Activated CD4-positive, alpha-beta memory T cell treated with anti-CD3 and anti-CD28 coated beads for 36 hours (primary cell): Measurements from ENCODE around the gene LPAR2. TPM values are rescaled to one million over a fixed set of nuclear protein-coding genes. Genes with fewer than 3 reads are reported as not detected.

Experiments used
- CTCF ChIA-PET: fragments of 350-600 bp; sonication (Branson Sonifier 250); formaldehyde crosslinking; loops from one replicate; lab custom pipeline; 2021; ENCODE audit warnings: antibody characterized with exemption, inconsistent platforms; lab: Charles Lee
- POLR2A ChIA-PET: fragments of 350-600 bp; sonication (Branson Sonifier 250); formaldehyde crosslinking; loops from one replicate; lab custom pipeline; 2021; ENCODE audit warnings: antibody characterized with exemption; lab: Charles Lee
- DNase-seq: peaks from one replicate; pipeline ENCODE4 v3.0.0-alpha.2; 2020
- H3K27ac Mint-ChIP-seq: one replicate; pipeline ENCODE4 v1.8.0; 2021; ENCODE audit warnings: mixed read lengths
- H3K27me3 Mint-ChIP-seq: one replicate; pipeline ENCODE4 v1.8.0; 2021; ENCODE audit warnings: mixed read lengths
- H3K36me3 Mint-ChIP-seq: one replicate; pipeline ENCODE4 v1.8.0; 2021; ENCODE audit warnings: mixed read lengths
- H3K4me1 Mint-ChIP-seq: one replicate; pipeline ENCODE4 v1.8.0; 2021; ENCODE audit warnings: low read depth, mixed read lengths
- H3K4me3 Mint-ChIP-seq: one replicate; pipeline ENCODE4 v1.8.0; 2021; ENCODE audit warnings: mild to moderate bottlenecking, mixed read lengths
- H3K9me3 Mint-ChIP-seq: one replicate; pipeline ENCODE4 v1.8.0; 2021; ENCODE audit warnings: mixed read lengths
- intact Hi-C: fragments of 100-400 bp; cut with micrococcal nuclease; formaldehyde crosslinking; loops from one replicate; pipeline ENCODE4 v1.15.1; 2023
- total RNA-seq, 2 experiments: library from RNA; stranded (reverse); gene quantifications; one replicate each; pipeline ENCODE4 v1.2.3, GENCODE V29; 2021

Gene LPAR2
- total RNA-seq, 2 experiments from 2014 or later = 32.5 to 33.1 TPM

DNA sequence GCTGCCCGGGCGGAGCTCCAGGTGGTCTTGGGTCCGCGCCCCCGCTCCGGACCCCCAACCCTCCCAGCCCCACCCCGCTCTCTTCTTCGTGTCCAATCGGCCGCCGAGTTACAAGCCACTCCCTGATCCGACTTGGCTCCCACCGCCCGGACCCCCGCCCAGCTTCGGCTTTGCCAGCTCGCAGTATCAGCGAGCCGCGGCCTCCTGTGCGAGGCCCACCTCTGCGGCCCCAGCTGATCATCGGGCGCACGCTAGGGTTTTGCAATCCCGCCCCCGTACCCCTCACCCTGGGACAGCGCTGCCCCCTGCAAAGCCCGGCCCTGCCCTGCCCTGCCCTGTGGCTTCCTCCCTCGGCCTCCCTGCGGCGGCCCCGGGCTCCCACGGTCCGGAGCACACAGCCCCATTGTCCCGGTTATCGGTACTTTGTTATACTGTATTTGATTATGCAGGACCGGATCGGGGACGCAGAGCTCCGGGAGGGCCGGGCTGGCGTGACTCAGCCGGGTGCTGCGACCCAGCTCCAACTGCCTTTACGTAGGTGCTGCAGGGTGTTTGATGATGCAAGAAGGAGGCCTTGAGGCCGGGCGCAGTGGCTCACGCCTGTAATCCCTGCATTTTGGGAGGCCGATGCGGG, 598 bp upstream of the LPAR2 start:
- DNase-seq = peak; percentile 68
- Mint-ChIP-seq H3K4me3 (peak overlapping the region; percentile 70), H3K36me3 (peaks cover 39% of the 10 kb centered on the region), H3K27me3 (no peaks in the 10 kb centered on the region), H3K9me3 (no peaks in the 10 kb centered on the region), H3K27ac (peak overlapping the region; percentile 67), H3K4me1 (peaks cover 23% of the 10 kb centered on the region)
- CTCF ChIA-PET = interaction anchor here (0.6 to 1.3 kb wide), 3 partner anchors 15 to 96 kb away, joined by 3 to 6 read pairs (median 3); partner anchors contain the start of gene GMIP
- intact Hi-C loops = loop anchor here (1.0 kb wide), 1 partner anchor 10 kb away; the partner anchor contains the start of gene PBX4
- POLR2A ChIA-PET = interaction anchor here (0.7 to 1.5 kb wide), 5 partner anchors 15 to 39 kb away, joined by 3 to 5 read pairs (median 4); no protein-coding TSS in a partner anchor

DNA sequence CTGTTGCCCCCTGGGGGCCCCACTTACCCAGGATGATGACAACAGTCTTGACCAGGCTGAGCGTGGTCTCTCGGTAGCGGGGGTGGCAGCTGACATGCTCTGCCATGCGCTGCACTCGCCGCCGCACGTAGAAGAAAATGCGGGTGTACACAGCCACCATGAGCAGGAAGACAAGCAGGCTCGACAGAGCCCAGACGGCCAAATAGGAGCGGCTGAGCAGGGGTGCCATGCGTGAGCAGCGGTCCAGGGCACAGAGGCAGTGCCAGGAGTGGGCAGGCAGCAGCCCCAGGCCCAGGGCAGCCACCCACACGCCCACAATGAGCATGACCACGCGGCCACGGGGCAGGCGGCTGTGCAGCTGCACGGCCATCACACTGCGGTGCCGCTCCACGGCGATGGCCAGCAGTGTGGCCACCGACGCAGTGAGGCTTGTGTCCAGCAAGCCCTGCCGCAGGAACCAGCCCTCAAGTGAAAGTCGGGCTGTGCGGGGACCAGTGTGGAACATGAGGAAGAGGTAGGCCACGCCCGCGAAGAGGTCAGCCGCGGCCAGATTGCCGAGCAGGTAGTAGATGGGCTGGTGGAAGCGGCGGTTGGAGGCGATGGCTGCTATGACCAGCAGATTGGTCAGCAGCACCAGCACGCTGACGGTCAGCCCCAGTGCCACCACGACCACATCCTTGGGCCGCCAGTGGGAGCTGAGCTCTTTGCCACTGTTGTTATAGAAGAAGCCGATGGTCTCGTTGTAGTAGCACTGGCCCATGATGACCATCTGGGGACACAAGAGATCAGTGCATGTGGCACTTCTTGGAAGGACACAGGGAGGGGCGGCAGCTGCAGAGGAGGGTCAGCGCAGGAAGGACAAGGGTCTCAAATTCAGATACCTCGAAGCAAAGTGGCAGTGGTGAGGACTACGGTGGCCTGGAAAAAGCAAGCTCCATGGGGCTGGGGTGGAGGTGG, 1.2 kb downstream of the LPAR2 start:
- Mint-ChIP-seq H3K4me3 (peak overlapping the region; percentile 90), H3K4me1 (peaks cover 22% of the 10 kb centered on the region), H3K27ac (peak overlapping the region; percentile 93), H3K9me3 (no peaks in the 10 kb centered on the region), H3K36me3 (peaks cover 30% of the 10 kb centered on the region), H3K27me3 (no peaks in the 10 kb centered on the region)
- CTCF ChIA-PET = interaction anchor here (1.2 kb wide), 2 partner anchors 73 to 94 kb away, joined by 3 to 4 read pairs; no protein-coding TSS in a partner anchor
- DNase-seq = no peak
- intact Hi-C loops = loop anchor here (1.0 to 2.0 kb wide), 2 partner anchors 16 to 20 kb away; partner anchors contain the start of gene GMIP
- POLR2A ChIA-PET = interaction anchor here (0.6 to 1.8 kb wide), 7 partner anchors 9 to 36 kb away, joined by 3 to 12 read pairs (median 3); partner anchors contain the start of genes GMIP and PBX4

DNA sequence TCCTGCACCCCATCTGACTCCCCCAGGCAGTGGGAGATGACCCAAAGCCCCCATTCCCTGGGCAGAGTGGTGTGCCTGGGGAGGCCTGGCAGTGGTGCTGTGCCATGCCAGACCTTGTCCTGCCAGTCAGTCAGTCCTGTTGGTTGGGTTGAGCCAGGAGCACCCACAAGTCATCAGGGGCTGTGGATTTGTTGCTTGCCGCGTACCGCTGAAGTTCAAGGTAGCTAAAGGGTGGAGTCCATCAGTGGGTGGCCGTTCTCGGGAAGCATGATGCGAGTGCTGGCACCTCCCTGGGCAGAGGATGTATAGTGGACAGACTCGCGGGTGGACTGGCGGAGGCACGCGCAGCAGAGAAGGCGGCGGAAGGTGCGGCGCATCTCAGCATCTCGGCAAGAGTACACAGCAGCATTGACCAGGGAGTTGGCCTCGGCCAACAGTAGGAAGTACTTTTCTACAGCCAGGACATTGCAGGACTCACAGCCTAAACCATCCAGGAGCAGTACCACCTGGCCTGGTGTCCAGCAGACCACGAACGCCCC, 3.9 kb downstream of the LPAR2 start:
- Mint-ChIP-seq H3K4me1 (peaks cover 25% of the 10 kb centered on the region), H3K4me3 (no peak overlapping the region), H3K27ac (peak overlapping the region; percentile 21), H3K36me3 (peaks cover 20% of the 10 kb centered on the region), H3K27me3 (no peaks in the 10 kb centered on the region), H3K9me3 (no peaks in the 10 kb centered on the region)
- DNase-seq = no peak
- ChIA-PET POLR2A (no interaction called here), CTCF (interaction anchor here (1.0 kb wide), 1 partner anchor 92 kb away, joined by 3 read pairs; no protein-coding TSS in a partner anchor)
- intact Hi-C loops = no loop called here

DNA sequence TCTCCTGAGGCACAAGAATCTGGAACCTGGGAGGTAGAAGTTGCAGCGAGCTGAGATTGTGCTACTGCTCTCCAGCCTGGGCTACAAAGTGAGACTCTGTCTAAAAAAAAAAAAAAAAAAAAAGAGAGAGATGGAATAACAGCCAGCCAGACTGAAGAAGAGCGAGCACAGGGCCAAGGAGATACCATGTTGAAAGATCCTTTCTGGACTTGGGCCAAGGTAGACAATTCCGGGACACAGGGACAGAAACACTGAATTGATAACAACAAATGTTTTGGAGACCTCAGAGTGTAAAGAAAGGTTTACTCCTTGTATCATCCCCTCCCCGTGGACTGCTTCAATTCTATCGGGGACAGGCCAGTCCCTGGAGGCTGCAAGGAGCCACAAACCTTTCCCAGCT, 4.6 kb downstream of the LPAR2 start:
- H3K4me3 Mint-ChIP-seq = no peak overlapping the region
- H3K4me1 Mint-ChIP-seq = peaks cover 28% of the 10 kb centered on the region
- H3K27me3 Mint-ChIP-seq = no peaks in the 10 kb centered on the region
- intact Hi-C loops = no loop called here
- no peak for DNase-seq
- ChIA-PET POLR2A (no interaction called here), CTCF (interaction anchor here (0.7 to 1.9 kb wide), 4 partner anchors 9 to 91 kb away, joined by 3 to 7 read pairs (median 4); no protein-coding TSS in a partner anchor)
- no peaks in the 10 kb centered on the region for H3K9me3 Mint-ChIP-seq
- H3K36me3 Mint-ChIP-seq = peaks cover 18% of the 10 kb centered on the region
- no peak overlapping the region for H3K27ac Mint-ChIP-seq

DNA sequence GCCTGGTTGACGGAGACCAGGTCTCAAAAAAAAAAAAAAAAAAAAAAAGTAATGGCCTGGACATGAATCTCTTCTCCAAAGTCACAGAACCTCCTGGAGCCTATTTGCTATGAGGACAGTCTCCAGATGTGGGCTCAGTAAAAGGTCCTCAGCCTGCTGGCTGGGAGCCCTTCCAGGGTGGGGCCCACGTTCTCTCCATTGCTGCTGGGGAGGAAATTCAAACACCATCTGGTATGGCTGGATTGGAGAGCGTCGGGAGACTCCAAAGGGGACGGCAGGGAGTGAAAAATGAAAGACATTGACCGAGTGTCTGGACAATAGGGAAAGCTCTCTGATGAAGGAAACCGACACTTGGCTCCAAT, 8.2 kb downstream of the LPAR2 start:
- no peak overlapping the region for H3K27ac Mint-ChIP-seq
- H3K4me1 Mint-ChIP-seq = peaks cover 35% of the 10 kb centered on the region
- intact Hi-C loops = loop anchor here (2.0 kb wide), 3 partner anchors 29 to 79 kb away; partner anchors contain the start of gene ATP13A1
- H3K4me3 Mint-ChIP-seq = no peak overlapping the region
- DNase-seq = no peak
- CTCF ChIA-PET = interaction anchor here (0.8 to 1.3 kb wide), 2 partner anchors 24 to 87 kb away, joined by 4 to 9 read pairs; partner anchors contain the start of gene GMIP
- POLR2A ChIA-PET = interaction anchor here (0.6 kb wide), 1 partner anchor 46 kb away, joined by 3 read pairs; no protein-coding TSS in a partner anchor
- peaks cover 18% of the 10 kb centered on the region for H3K36me3 Mint-ChIP-seq
- no peaks in the 10 kb centered on the region for H3K27me3 Mint-ChIP-seq
- no peaks in the 10 kb centered on the region for H3K9me3 Mint-ChIP-seq

DNA sequence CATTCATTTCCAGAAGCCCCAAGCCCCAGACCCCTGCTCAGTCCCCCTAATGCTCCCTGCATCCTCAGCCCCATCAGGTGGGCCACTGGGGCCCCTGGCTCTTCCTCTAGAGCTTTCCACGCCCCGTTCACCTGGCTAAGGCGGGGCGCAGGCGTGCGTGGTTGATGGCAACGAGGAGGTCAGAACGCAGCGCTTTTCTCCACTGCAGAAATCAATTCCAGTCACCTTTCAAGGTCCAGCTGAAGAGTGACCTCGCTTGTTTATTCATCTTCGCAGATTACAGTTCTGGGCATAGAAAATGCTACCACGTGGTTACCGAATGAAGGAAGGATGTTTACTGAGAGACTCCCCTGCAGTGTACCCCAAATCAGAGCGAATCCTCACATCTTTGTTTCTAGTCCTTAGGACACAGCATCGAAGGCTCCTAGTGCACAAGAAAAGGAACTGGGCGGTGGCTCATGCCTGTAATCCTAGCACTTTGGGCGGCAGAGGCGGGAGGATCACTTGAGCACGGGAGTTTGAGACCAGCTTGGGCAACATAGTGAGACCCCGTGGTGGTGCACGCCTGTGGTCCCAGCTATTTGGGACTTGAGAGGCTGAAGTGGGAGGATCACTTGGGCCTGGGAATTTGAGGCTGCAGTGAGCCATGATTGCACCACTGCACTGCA, 8.7 kb downstream of the LPAR2 start:
- H3K36me3 Mint-ChIP-seq = peaks cover 18% of the 10 kb centered on the region

DNA sequence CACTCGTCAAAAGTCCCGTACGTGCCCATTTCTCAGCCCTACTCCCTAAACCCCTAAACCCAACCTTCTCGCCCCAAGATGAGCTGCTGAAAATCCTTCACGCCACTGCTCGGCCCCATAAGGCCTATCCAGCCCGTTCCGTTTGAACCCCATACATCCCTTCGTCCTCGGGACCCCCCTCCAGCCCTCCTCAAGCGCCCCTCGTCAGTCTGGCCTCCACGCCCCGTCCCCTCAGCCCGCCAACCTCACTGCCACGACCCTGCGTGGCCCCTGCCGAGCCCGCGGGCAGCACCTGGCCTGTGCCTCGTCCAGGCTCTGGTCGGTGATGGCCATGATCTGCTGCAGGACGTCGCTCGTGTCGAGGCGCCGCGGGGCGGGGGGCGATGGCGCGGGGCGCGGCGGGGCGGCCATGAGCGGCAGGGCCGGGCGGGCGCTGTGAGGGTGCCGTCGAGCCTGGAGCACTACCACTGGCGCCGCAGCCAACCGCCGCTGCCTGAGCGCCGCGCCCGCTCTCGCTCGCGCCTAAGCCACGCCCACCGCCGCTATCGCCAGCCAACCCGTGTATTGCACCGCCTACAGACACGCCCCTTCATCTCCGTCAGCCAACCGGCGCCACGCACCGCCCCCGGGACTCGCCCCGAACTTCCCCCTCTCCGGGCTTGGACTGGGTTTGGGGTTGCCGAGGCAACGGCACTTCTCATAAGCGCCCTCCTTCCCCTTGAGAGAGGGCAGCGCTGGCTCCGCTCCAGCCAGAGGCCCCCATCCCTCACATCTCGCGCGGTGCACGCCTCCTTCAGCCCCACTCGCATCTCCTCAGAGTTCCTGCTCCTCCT, 9.6 kb downstream of the LPAR2 start, which contains the start of gene PBX4:
TSS of gene PBX4 (minus strand) at position 469 of the 833 bp plus-strand sequence. CDS start at position 411, 58 bp downstream.
- no peaks in the 10 kb centered on the region for H3K27me3 Mint-ChIP-seq
- H3K27ac Mint-ChIP-seq = peak within 1 kb of the TSS; percentile 81
- intact Hi-C loops = loop anchor here (1.0 to 2.0 kb wide), 6 partner anchors 10 to 78 kb away; partner anchors contain the start of genes ATP13A1 and LPAR2
- no peaks in the 10 kb centered on the region for H3K9me3 Mint-ChIP-seq
- POLR2A ChIA-PET = interaction anchor here (0.6 to 3.0 kb wide), 6 partner anchors 9 to 29 kb away, joined by 3 to 12 read pairs (median 5); no protein-coding TSS in a partner anchor
- H3K36me3 Mint-ChIP-seq = peaks cover 13% of the 10 kb centered on the region
- CTCF ChIA-PET = interaction anchor here (1.4 kb wide), 1 partner anchor 28 kb away, joined by 5 read pairs; no protein-coding TSS in a partner anchor
- H3K4me1 Mint-ChIP-seq = peaks cover 43% of the 10 kb centered on the region
- H3K4me3 Mint-ChIP-seq = peak within 1 kb of the TSS; percentile 94
- peak; percentile 99 for DNase-seq

More for the DNA sequence above, 8.7 kb downstream of the LPAR2 start:
- H3K4me3 Mint-ChIP-seq = peak overlapping the region; percentile 94
- CTCF ChIA-PET = interaction anchor here (0.8 kb wide), 1 partner anchor 25 kb away, joined by 4 read pairs; the partner anchor contains the start of gene GMIP
- peak overlapping the region; percentile 72 for H3K27ac Mint-ChIP-seq
- no peaks in the 10 kb centered on the region for H3K27me3 Mint-ChIP-seq
- peaks cover 38% of the 10 kb centered on the region for H3K4me1 Mint-ChIP-seq
- H3K9me3 Mint-ChIP-seq = no peaks in the 10 kb centered on the region
- intact Hi-C loops = loop anchor here (2.0 kb wide), 3 partner anchors 29 to 79 kb away; partner anchors contain the start of gene ATP13A1
- DNase-seq = no peak
- POLR2A ChIA-PET = interaction anchor here (0.6 to 3.0 kb wide), 3 partner anchors 8 to 45 kb away, joined by 3 to 12 read pairs (median 3); no protein-coding TSS in a partner anchor

DNA sequence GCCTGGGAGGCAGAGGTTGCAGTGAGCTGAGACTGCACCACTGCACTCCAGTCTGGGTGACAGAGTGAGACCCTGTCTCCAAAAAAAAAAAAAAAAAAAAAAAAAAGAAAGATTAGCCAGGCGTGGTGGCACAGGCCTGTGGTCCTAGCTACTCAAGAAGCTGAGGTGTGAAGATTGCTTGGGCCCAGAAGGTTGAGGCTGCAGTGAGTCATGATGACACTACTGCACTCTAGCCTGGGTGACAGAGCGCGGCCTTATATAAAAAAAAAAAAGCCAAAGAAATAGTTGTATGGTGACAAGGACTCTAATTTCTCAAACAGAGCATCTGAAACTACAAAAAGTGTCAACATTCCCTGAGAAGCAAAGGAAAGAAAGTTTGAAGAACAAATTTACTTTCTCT, 12.9 kb downstream of the LPAR2 start:
- Mint-ChIP-seq H3K36me3 (peaks cover 25% of the 10 kb centered on the region), H3K4me1 (peaks cover 52% of the 10 kb centered on the region), H3K27ac (peak overlapping the region; percentile 84), H3K27me3 (no peaks in the 10 kb centered on the region), H3K4me3 (peak overlapping the region; percentile 66), H3K9me3 (no peaks in the 10 kb centered on the region)
- ChIA-PET POLR2A (interaction anchor here (1.0 kb wide), 1 partner anchor 24 kb away, joined by 5 read pairs; no protein-coding TSS in a partner anchor), CTCF (interaction anchor here (0.7 to 1.6 kb wide), 2 partner anchors 43 to 60 kb away, joined by 3 to 4 read pairs; no protein-coding TSS in a partner anchor)
- peak; percentile 69 for DNase-seq
- intact Hi-C loops = no loop called here

DNA sequence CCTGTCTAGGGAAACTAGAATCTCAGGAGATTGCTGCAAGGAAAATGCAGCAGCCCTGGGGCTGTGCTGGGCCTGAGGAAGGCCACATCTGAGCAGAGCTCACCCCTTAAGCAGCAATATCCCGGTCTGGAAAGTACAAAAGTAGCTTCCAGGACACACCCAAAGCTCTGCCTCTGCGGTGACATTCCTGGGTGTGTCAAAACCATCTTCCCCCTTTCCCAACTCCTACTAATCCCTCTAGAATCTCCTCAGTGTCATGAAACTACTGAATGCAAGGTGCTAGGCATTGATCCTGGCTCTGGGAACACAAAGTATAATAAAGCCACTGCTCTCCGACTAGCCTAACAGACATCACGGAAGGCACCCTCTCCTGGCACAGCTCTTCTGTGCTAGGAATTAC, 14.5 kb downstream of the LPAR2 start:
- Mint-ChIP-seq H3K36me3 (peaks cover 32% of the 10 kb centered on the region), H3K27me3 (no peaks in the 10 kb centered on the region), H3K4me3 (no peak overlapping the region), H3K4me1 (peaks cover 49% of the 10 kb centered on the region), H3K9me3 (no peaks in the 10 kb centered on the region), H3K27ac (no peak overlapping the region)
- no peak for DNase-seq
- intact Hi-C loops = no loop called here
- CTCF ChIA-PET = interaction anchor here (0.8 to 2.4 kb wide), 2 partner anchors 59 to 81 kb away, joined by 3 to 10 read pairs; no protein-coding TSS in a partner anchor
- POLR2A ChIA-PET = interaction anchor here (0.6 to 1.0 kb wide), 3 partner anchors 11 to 174 kb away, joined by 3 to 4 read pairs (median 3); no protein-coding TSS in a partner anchor
